GM13976 (cell line): ENCODE measurements around the gene UCN3.

Source experiments
- DNase-seq: peaks from one replicate; pipeline ENCODE4 v3.0.0; 2012; ENCODE audit warnings: low spot score
- in situ Hi-C: fragments of 300-500 bp; cut with MboI; formaldehyde crosslinking; loops from one replicate; pipeline ENCODE4 v1.12.0; 2022; ENCODE audit warnings: low sequenced_read_pairs, mixed read lengths, inconsistent platforms; ENCODE audit not compliant: unreplicated experiment
- TF ChIP-seq, protein P1 (sequence below): IDR thresholded peaks from 2 replicates; pipeline ENCODE4 v1.5.1; 2012; ENCODE audit warnings: borderline replicate concordance, mild to moderate bottlenecking; ENCODE audit not compliant: insufficient read depth; ENCODE audit errors: extremely low read depth, missing control alignments, control extremely low read depth

UCN3 gene

DNA sequence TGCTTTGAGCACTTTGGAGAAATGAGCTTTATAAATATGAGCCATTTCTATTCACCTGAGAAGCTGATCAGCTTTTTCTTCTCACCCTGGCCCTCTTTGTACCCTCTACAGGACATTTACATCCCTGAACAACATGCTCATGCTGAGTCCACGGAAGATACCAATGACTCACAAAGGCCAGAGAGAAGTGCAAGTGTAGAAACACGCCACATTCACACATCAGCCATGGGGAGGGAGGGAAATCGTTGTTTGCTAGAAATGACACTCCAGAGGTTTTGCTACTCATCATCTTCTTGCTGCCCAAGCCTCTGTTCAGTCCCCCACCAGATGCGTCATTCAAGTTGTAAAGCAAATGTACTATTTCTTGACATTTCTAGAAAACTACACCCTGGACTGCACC is 2.8 kb upstream of the UCN3 start:
- DNase-seq = no peak
- TF ChIP-seq, protein P1, sequence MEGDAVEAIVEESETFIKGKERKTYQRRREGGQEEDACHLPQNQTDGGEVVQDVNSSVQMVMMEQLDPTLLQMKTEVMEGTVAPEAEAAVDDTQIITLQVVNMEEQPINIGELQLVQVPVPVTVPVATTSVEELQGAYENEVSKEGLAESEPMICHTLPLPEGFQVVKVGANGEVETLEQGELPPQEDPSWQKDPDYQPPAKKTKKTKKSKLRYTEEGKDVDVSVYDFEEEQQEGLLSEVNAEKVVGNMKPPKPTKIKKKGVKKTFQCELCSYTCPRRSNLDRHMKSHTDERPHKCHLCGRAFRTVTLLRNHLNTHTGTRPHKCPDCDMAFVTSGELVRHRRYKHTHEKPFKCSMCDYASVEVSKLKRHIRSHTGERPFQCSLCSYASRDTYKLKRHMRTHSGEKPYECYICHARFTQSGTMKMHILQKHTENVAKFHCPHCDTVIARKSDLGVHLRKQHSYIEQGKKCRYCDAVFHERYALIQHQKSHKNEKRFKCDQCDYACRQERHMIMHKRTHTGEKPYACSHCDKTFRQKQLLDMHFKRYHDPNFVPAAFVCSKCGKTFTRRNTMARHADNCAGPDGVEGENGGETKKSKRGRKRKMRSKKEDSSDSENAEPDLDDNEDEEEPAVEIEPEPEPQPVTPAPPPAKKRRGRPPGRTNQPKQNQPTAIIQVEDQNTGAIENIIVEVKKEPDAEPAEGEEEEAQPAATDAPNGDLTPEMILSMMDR = no peak
- in situ Hi-C loops = no loop called here

DNA sequence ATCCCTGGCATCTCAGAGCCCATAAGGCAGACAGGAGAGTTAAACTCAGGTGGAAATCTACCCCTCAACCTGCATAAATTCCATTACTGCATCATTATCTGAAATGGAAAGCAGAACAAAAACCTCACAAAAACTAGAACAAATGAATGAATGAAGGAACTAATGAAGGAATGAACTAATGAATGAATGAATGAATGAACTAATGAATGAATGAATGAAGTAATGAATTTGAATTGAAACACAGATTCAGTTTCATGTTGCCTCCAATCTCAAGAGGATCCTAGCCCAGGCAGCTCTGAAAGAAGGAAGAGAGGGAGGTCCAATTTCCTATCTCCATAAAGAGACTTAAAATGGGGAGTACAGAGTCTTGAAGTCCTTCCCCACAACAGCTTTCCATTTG is 1.9 kb upstream of the UCN3 start:
- TF ChIP-seq, protein P1 = no peak
- no peak for DNase-seq
- in situ Hi-C loops = no loop called here

DNA sequence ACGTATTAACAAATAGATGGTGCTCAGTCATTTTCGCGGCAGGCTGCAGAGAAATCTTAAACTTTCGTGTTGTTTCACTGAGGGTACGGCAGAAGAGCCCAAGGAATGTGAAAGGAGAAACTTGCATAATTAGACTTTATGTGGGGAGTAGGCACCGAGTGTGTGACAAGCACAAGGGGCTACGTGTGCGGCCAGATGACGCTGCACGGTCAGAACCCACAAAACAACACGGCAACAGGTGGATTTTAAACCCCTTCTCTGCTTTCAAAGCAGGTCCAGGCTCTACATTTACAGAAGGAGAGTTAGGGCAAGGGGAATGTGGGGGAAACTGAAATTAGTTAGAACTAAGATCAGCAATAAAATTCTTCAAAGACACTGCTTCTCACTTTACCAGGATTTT is 392 bp upstream of the UCN3 start:
- in situ Hi-C loops = no loop called here
- no peak for DNase-seq
- TF ChIP-seq, protein P1 = no peak

DNA sequence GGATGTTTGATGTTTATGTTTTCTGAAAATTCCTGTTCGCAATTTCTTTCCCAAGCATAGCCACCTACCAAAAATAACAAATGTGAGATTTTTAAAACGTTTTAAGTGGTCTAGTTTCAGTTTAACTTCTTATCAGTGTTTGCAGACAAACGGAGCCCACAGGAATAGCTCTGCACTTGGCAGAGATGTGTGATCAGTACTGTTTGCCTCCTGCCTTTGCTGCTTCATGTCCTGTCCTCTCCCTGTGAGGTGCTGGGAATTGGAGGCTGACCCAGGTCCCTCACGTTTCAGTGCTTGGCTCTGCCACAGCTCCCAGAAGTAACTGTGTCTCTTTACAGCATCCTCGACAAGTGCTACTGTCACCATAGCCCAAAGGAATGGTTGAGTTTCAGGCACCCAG is 1.2 kb downstream of the UCN3 start:
- in situ Hi-C loops = no loop called here
- TF ChIP-seq, protein P1 = no peak
- no peak for DNase-seq

DNA sequence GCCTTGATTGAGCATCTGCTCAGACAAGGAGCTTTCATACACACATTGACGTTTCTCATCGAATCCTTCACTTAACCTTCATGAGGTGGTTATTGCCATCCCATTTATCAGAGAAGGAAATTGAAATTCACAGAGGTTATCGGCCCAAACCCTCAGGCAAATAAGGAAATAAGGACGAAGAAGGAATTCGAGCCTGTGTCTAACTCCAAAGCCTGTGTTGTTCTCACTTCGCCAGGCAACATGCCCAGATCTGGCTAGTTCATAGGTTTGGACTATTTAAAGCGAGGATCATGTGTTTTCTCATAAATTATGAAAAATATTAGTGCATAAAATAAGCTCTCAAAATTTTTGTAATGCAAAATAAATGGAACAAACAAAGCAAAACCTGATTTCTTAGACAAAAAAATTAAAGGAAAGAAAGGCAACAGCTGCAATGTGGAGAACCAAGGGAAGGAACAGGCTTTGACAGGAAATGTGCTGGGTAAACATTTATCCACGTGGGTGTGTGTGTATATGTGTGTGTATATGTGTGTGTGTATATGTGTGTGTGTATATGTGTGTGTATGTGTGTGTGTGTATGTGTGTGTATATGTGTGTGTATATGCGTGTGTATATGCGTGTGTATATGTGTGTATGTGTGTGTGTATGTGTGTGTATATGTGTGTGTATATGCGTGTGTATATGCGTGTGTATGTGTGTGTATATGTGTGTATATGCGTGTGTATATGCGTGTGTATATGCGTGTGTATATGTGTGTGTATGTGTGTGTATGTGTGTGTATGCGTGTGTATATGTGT is 4.8 kb downstream of the UCN3 start:
- TF ChIP-seq, protein P1 = no peak
- in situ Hi-C loops = no loop called here
- DNase-seq = no peak

DNA sequence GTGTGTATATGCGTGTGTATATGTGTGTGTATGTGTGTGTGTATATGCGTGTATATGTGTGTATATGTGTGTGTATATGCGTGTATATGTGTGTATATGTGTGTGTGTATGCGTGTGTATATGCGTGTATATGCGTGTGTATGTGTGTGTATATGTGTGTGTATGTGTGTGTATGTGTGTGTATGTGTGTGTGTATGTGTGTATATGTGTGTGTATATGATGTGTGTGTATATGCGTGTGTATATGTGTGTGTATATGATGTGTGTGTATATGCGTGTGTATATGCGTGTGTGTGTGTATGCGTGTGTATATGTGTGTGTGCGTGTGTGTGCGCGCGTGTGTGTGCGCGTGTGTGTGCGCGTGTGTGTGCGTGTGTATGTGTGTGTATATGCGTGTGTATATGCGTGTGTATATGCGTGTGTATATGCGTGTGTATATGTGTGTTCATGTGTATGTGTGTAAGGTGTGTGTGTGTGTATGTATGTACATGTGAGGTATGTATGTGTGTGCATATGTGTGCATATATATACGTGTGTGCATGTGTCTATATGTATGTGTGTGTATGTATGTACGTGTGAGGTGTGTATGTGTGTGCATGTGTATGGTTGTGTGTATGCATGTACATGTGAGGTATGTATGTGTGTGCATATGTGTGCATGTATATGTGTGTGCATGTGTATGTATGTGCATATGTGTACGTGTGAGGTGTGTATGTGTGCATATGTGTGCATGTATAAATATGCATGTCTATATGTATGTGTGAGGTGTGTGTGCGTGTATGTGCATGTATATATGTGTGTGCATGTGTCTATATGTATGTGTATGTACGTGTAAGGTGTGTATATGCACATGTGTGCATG is 6.0 kb downstream of the UCN3 start:
- in situ Hi-C loops = no loop called here
- DNase-seq = no peak
- TF ChIP-seq, protein P1 = no peak
